ENCODE measurements around the gene CASTOR1.

DNA sequence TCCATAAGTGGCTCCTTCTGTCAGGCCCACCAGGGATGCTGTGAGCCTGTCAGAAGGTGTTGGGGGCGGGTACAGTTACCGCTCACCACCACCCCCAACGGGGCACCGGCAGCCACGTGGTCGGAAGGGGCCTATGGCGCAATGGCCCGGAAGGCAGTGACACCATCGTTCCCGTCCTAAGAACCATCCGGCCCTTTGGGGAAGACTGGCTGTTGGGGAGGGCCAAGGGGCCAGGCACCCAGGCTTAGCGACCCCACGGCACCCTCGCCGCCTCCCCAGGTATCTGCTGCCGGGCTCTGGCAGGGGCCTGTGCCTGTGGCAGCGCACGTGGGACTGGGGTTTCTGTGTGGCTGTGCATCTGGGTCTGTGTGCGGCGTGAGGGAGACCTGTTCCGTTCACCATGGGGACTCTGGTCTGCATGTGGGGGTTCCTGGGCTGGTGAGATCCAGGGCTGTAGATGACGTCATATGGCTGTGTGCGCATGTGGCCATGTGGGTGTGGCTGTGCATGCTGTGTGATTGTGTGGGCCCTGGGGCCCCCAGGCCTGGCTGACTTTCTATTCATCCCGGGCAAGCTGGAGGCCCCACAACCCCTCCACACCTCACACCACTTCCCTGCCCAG lies 23.4 kb downstream of the CASTOR1 start:
- TF ChIP-seq, protein P1, sequence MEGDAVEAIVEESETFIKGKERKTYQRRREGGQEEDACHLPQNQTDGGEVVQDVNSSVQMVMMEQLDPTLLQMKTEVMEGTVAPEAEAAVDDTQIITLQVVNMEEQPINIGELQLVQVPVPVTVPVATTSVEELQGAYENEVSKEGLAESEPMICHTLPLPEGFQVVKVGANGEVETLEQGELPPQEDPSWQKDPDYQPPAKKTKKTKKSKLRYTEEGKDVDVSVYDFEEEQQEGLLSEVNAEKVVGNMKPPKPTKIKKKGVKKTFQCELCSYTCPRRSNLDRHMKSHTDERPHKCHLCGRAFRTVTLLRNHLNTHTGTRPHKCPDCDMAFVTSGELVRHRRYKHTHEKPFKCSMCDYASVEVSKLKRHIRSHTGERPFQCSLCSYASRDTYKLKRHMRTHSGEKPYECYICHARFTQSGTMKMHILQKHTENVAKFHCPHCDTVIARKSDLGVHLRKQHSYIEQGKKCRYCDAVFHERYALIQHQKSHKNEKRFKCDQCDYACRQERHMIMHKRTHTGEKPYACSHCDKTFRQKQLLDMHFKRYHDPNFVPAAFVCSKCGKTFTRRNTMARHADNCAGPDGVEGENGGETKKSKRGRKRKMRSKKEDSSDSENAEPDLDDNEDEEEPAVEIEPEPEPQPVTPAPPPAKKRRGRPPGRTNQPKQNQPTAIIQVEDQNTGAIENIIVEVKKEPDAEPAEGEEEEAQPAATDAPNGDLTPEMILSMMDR (IDR thresholded peaks at IDR 0.05) = no peak
- peak; percentile 46 for TF ChIP-seq POLR2A (IDR thresholded peaks at IDR 0.05)
